OCI-LY7 (cell line): ENCODE data around the gene KLHDC8A.

ENCODE experiments used
- EZH2phosphoT487 ChIP-seq: fragments of 200-600 bp; sonication (generic); IDR thresholded peaks from 2 replicates; pipeline ENCODE4 v1.6.1; 2018; ENCODE audit warnings: low read depth, borderline replicate concordance, mild to moderate bottlenecking, mixed run types, antibody characterized with exemption, low read length, moderate library complexity, mixed read lengths
- TF ChIP-seq, protein P1 (sequence below): fragments of 200-600 bp; sonication (generic); conservative IDR thresholded peaks from 2 replicates; pipeline ENCODE4 v1.5.1; 2014; ENCODE audit warnings: mild to moderate bottlenecking, antibody characterized with exemption, low read length, moderate library complexity, mixed read lengths

DNA sequence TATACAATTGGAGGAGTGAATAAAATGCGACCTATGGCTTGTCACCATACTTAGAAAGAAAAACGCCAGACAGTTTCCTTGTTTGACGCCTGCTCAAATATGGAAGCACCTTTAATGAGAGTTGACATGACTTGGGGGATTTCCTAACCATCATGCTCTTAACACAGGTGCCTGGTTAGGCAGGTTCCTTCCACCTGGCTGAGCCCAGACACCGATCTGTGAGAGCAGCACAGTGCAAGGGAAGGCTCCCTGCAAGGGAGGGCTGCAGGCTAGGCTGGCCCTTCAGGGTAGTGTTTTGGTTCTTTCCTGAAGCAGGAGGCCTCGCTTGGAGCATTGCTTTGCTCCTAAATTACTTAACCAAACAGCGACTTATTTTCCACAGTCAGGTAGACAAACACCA is 24.6 kb upstream of the KLHDC8A start:
- TF ChIP-seq, protein P1, sequence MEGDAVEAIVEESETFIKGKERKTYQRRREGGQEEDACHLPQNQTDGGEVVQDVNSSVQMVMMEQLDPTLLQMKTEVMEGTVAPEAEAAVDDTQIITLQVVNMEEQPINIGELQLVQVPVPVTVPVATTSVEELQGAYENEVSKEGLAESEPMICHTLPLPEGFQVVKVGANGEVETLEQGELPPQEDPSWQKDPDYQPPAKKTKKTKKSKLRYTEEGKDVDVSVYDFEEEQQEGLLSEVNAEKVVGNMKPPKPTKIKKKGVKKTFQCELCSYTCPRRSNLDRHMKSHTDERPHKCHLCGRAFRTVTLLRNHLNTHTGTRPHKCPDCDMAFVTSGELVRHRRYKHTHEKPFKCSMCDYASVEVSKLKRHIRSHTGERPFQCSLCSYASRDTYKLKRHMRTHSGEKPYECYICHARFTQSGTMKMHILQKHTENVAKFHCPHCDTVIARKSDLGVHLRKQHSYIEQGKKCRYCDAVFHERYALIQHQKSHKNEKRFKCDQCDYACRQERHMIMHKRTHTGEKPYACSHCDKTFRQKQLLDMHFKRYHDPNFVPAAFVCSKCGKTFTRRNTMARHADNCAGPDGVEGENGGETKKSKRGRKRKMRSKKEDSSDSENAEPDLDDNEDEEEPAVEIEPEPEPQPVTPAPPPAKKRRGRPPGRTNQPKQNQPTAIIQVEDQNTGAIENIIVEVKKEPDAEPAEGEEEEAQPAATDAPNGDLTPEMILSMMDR = no peak
- TF ChIP-seq EZH2phosphoT487 = no peak
